ENCODE results near the gene MEGF10. TPM values are rescaled to one million over a fixed set of nuclear protein-coding genes. Genes with fewer than 3 reads are reported as not detected.

MEGF10 gene
- total and polyA plus RNA-seq, 7 experiments from 2014 or later: not detected

DNA sequence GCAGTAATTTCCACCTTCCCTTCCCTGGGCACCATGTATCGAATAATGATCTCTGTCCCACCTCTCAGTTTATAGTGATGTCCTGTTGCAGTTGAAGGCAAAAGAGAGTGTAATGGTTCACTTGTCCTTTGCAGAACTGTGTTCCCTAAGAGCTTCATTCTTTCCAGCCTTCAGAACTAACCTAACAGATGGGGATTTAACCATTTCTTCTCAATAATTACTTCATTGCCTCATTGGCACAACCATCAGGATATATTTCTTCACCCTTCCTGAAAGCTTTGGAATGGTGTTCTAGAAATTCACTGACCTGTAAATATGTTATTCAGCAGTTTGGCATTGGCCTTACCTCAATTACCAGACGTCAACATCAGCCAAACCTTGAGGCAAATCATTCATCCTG, 142.9 kb downstream of the MEGF10 start:
- Histone ChIP-seq H3K4me3 (ENCODE audit: low read length) (no peak overlapping the region), H3K27ac (ENCODE audit: low read depth, low read length) (no peak overlapping the region), H3K27me3 (ENCODE audit: control insufficient read depth in 2 of 2, insufficient read depth in 2 of 2, low read length in 2 of 2) (no peaks in the 10 kb centered on the region), H3K9me3 (ENCODE audit: control insufficient read depth in 2 of 3, low read length in 3 of 3) (no peaks in the 10 kb centered on the region), H3K36me3 (ENCODE audit: control insufficient read depth in 2 of 3, insufficient read depth in 3 of 3, low read length in 3 of 3) (no peaks in the 10 kb centered on the region), H3K4me1 (ENCODE audit: control insufficient read depth in 2 of 2, insufficient read depth in 2 of 2, low read length in 2 of 2) (no peaks in the 10 kb centered on the region)
- H3K36me3 Mint-ChIP-seq: no peaks in the 10 kb centered on the region
- ATAC-seq (no peak), DNase-seq (no peak)
- H3K9me3 Mint-ChIP-seq: no peaks in the 10 kb centered on the region
- intact Hi-C loops (cut with micrococcal nuclease): no loop called here
- H3K27me3 Mint-ChIP-seq: peaks cover 0 to 9% (median 4%) of the 10 kb centered on the region in 5 donors
- H3K4me1 Mint-ChIP-seq: no peaks in the 10 kb centered on the region
- POLR2A ChIA-PET: no interaction called here
- no peak overlapping the region for H3K4me3 Mint-ChIP-seq
- CTCF ChIA-PET: no interaction called here
- H3K27ac Mint-ChIP-seq: no peak overlapping the region

DNA sequence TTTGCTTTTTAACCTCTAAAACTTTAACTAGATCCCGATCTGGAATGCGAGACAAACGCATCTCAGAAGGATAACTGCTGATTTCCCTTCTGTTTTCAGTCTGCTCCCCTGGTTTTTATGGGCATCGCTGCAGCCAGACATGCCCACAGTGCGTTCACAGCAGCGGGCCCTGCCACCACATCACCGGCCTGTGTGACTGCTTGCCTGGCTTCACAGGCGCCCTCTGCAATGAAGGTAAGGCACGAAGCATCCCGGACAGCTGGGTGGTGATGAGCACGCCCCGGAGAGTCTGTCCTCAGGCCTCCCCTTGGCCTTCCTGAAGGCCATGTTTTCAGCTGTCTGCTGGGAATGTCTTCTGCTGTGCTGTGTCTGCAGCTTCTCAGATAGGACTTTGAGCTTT, 144.0 kb downstream of the MEGF10 start:
- Histone ChIP-seq H3K9me3 (ENCODE audit: control insufficient read depth in 2 of 3, low read length in 3 of 3) (no peaks in the 10 kb centered on the region), H3K4me3 (ENCODE audit: low read length) (no peak overlapping the region), H3K36me3 (ENCODE audit: control insufficient read depth in 2 of 3, insufficient read depth in 3 of 3, low read length in 3 of 3) (no peaks in the 10 kb centered on the region), H3K27ac (ENCODE audit: low read depth, low read length) (no peak overlapping the region), H3K4me1 (ENCODE audit: control insufficient read depth in 2 of 2, insufficient read depth in 2 of 2, low read length in 2 of 2) (no peaks in the 10 kb centered on the region), H3K27me3 (ENCODE audit: control insufficient read depth in 2 of 2, insufficient read depth in 2 of 2, low read length in 2 of 2) (no peaks in the 10 kb centered on the region)
- no peaks in the 10 kb centered on the region for H3K4me1 Mint-ChIP-seq
- DNase-seq (no peak), ATAC-seq (no peak)
- POLR2A ChIA-PET: no interaction called here
- no peaks in the 10 kb centered on the region for H3K36me3 Mint-ChIP-seq
- no peak overlapping the region for H3K27ac Mint-ChIP-seq
- H3K4me3 Mint-ChIP-seq: no peak overlapping the region
- no peaks in the 10 kb centered on the region for H3K9me3 Mint-ChIP-seq
- peaks cover 0 to 14% (median 7%) of the 10 kb centered on the region in 5 donors for H3K27me3 Mint-ChIP-seq
- CTCF ChIA-PET: no interaction called here
- intact Hi-C loops (cut with micrococcal nuclease): no loop called here

DNA sequence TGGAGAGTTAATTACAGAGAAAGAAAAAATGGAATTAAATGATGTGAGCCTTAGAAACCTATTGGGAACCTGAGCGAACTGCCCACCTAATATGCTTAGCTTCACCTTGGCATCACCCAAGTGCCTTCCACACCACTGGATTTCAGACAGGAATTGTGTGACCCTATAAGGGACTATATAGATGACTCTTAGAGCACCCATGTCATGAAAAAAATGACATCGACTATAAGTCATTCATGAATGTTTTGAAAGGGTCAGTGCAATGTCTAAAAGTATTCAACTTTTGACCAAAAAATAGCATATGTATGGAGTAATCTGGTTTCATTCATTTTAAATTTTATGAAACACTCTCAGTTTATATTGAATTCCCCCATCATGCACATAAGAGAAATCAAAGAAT, 145.2 kb downstream of the MEGF10 start:
- no peaks in the 10 kb centered on the region for H3K9me3 Mint-ChIP-seq
- no peaks in the 10 kb centered on the region for H3K36me3 Mint-ChIP-seq
- POLR2A ChIA-PET: no interaction called here
- Histone ChIP-seq H3K9me3 (ENCODE audit: control insufficient read depth in 2 of 3, low read length in 3 of 3) (no peaks in the 10 kb centered on the region), H3K27me3 (ENCODE audit: control insufficient read depth in 2 of 2, insufficient read depth in 2 of 2, low read length in 2 of 2) (no peaks in the 10 kb centered on the region), H3K36me3 (ENCODE audit: control insufficient read depth in 2 of 3, insufficient read depth in 3 of 3, low read length in 3 of 3) (no peaks in the 10 kb centered on the region), H3K4me3 (ENCODE audit: low read length) (no peak overlapping the region), H3K4me1 (ENCODE audit: control insufficient read depth in 2 of 2, insufficient read depth in 2 of 2, low read length in 2 of 2) (no peaks in the 10 kb centered on the region), H3K27ac (ENCODE audit: low read depth, low read length) (no peak overlapping the region)
- no peaks in the 10 kb centered on the region for H3K4me1 Mint-ChIP-seq
- intact Hi-C loops (cut with micrococcal nuclease): no loop called here
- H3K27ac Mint-ChIP-seq: no peak overlapping the region
- H3K27me3 Mint-ChIP-seq: peaks cover 0 to 10% (median 4%) of the 10 kb centered on the region in 5 donors
- CTCF ChIA-PET: no interaction called here
- no peak overlapping the region for H3K4me3 Mint-ChIP-seq
- DNase-seq (no peak), ATAC-seq (no peak)

DNA sequence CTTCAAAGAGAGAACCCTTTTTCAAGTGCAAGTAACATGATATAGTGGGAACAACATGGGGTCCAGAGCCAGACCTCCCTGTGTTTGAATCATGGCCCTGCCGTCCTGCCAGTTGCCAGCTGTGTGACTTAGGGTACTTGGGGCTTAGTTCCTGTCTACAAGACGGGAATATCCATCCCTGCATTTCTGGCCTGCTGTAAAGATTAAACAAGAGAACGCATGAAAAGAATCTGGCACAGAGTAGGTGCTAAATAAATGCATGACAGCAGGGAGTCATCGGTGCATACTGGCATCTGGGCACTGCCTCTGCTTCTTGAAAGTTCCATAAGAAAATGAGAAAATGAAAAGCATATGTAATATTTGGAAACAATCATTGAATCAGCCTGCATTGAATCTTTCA, 149.0 kb downstream of the MEGF10 start:
- H3K4me1 Mint-ChIP-seq: no peaks in the 10 kb centered on the region

DNA sequence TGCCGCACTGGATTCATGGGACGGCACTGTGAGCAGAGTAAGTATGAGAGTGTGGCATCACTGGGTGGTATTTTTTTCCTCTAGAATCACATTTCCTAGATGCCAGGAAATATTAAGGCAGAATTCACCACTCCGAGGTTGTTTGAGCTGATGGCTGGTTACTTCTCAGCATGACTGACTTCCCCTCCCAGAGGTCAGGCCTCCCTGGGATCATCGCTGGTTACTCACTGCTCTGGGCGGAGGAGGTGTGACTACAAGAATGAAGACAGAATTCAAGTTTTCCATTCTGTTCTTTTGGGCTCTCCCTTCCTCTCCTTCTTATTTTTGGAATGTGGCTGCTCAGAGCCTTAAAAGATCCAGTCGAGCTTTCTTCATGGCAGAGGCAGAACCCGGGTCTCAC, 150.2 kb downstream of the MEGF10 start:
- ChIA-PET POLR2A (no interaction called here), CTCF (no interaction called here)
- Histone ChIP-seq H3K4me1 (ENCODE audit: control insufficient read depth in 2 of 2, insufficient read depth in 2 of 2, low read length in 2 of 2) (no peaks in the 10 kb centered on the region), H3K9me3 (ENCODE audit: control insufficient read depth in 2 of 3, low read length in 3 of 3) (no peaks in the 10 kb centered on the region), H3K27ac (ENCODE audit: low read depth, low read length) (no peak overlapping the region), H3K36me3 (ENCODE audit: control insufficient read depth in 2 of 3, insufficient read depth in 3 of 3, low read length in 3 of 3) (no peaks in the 10 kb centered on the region), H3K27me3 (ENCODE audit: control insufficient read depth in 2 of 2, insufficient read depth in 2 of 2, low read length in 2 of 2) (no peaks in the 10 kb centered on the region), H3K4me3 (ENCODE audit: low read length) (no peak overlapping the region)
- H3K9me3 Mint-ChIP-seq: no peaks in the 10 kb centered on the region
- no peaks in the 10 kb centered on the region for H3K36me3 Mint-ChIP-seq
- peaks cover 0 to 24% (median 8%) of the 10 kb centered on the region in 5 donors for H3K27me3 Mint-ChIP-seq
- H3K4me1 Mint-ChIP-seq: no peaks in the 10 kb centered on the region
- H3K4me3 Mint-ChIP-seq: no peak overlapping the region
- intact Hi-C loops (cut with micrococcal nuclease): loop anchor here in 1 of 2 donors (5.0 kb wide), 1 partner anchor 764 kb away; no protein-coding TSS in a partner anchor
- DNase-seq: no peak
- no peak for ATAC-seq
- no peak overlapping the region for H3K27ac Mint-ChIP-seq

More for the DNA sequence above, 149.0 kb downstream of the MEGF10 start:
- no peaks in the 10 kb centered on the region for H3K36me3 ChIP-seq (ENCODE audit: control insufficient read depth in 2 of 3, insufficient read depth in 3 of 3, low read length in 3 of 3)
- ATAC-seq: no peak
- no peaks in the 10 kb centered on the region for H3K27me3 ChIP-seq (ENCODE audit: control insufficient read depth in 2 of 2, insufficient read depth in 2 of 2, low read length in 2 of 2)
- Mint-ChIP-seq H3K27me3 (peaks cover 0 to 24% (median 4%) of the 10 kb centered on the region in 5 donors), H3K4me3 (no peak overlapping the region), H3K9me3 (no peaks in the 10 kb centered on the region), H3K27ac (no peak overlapping the region), H3K36me3 (no peaks in the 10 kb centered on the region)
- H3K27ac ChIP-seq (ENCODE audit: low read depth, low read length): no peak overlapping the region
- CTCF ChIA-PET: no interaction called here
- no peak for DNase-seq
- H3K4me3 ChIP-seq (ENCODE audit: low read length): no peak overlapping the region
- POLR2A ChIA-PET: no interaction called here
- H3K9me3 ChIP-seq (ENCODE audit: control insufficient read depth in 2 of 3, low read length in 3 of 3): no peaks in the 10 kb centered on the region
- no peaks in the 10 kb centered on the region for H3K4me1 ChIP-seq (ENCODE audit: control insufficient read depth in 2 of 2, insufficient read depth in 2 of 2, low read length in 2 of 2)
- intact Hi-C loops (cut with micrococcal nuclease): loop anchor here in 1 of 2 donors (5.0 kb wide), 1 partner anchor 762 kb away; no protein-coding TSS in a partner anchor

DNA sequence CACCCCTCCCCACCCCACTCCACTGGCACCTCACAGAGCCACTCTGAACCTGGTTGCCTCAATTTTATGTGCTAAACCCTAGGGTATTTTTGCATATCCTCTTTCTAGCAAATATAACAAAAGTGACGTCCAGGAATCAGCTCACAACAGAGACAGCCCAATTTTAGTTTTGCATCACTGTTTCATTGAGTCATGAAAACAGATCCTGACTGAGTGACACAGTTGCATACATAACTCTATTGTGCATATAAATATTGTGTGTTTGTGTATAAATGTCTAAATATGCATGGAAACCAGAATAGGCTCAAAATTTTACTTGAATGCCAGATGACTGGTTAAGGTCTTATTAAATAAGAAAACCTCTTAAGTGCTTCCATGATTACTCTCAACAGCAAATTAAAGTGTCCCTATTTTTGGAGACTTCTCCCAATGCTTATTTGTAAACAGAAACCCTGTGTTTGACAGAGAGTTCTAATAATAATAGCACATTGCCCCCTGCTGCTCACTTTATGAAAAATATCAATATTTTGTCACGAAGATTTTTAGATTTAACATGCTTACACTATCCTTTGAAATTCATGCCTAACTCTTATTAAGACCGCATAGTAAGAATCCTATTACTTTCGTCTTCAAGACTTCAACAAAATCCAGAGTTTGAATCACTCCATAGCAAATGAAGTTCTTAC, 151.3 kb downstream of the MEGF10 start:
- CTCF ChIA-PET: no interaction called here
- Mint-ChIP-seq H3K9me3 (no peaks in the 10 kb centered on the region), H3K4me3 (no peak overlapping the region), H3K36me3 (no peaks in the 10 kb centered on the region), H3K27ac (no peak overlapping the region), H3K27me3 (peaks cover 0 to 24% (median 8%) of the 10 kb centered on the region in 5 donors), H3K4me1 (no peaks in the 10 kb centered on the region)
- no peaks in the 10 kb centered on the region for H3K36me3 ChIP-seq (ENCODE audit: control insufficient read depth in 2 of 3, insufficient read depth in 3 of 3, low read length in 3 of 3)
- no peaks in the 10 kb centered on the region for H3K4me1 ChIP-seq (ENCODE audit: control insufficient read depth in 2 of 2, insufficient read depth in 2 of 2, low read length in 2 of 2)
- no peaks in the 10 kb centered on the region for H3K27me3 ChIP-seq (ENCODE audit: control insufficient read depth in 2 of 2, insufficient read depth in 2 of 2, low read length in 2 of 2)
- DNase-seq: no peak
- H3K9me3 ChIP-seq (ENCODE audit: control insufficient read depth in 2 of 3, low read length in 3 of 3): no peaks in the 10 kb centered on the region
- no peak for ATAC-seq
- no peak overlapping the region for H3K4me3 ChIP-seq (ENCODE audit: low read length)
- intact Hi-C loops (cut with micrococcal nuclease): loop anchor here (2.0 to 5.0 kb wide), 2 partner anchors 765 to 785 kb away; no protein-coding TSS in a partner anchor
- POLR2A ChIA-PET: no interaction called here
- H3K27ac ChIP-seq (ENCODE audit: low read depth, low read length): no peak overlapping the region

DNA sequence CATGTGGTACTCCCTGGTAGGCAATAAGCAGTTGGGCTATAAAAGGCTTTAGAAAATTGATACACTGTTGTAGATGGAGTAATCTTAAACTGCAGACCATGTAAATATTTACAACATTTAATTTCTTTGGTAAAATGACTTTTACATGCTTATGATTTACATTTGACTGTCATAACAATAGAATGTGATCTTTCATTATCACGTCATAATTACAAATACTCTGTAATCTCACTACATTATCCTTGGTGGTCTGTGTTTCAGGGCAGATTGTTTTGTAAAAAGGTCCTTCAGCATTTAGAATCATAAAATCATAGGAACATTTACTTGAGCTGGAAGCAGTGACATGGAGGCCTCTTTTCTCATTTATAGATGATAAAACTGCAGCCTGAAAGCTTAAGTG, 153.6 kb downstream of the MEGF10 start:
- peaks cover 0 to 18% (median 2%) of the 10 kb centered on the region in 5 donors for H3K27me3 Mint-ChIP-seq
- Histone ChIP-seq H3K36me3 (ENCODE audit: control insufficient read depth in 2 of 3, insufficient read depth in 3 of 3, low read length in 3 of 3) (no peaks in the 10 kb centered on the region), H3K27ac (ENCODE audit: low read depth, low read length) (no peak overlapping the region), H3K4me3 (ENCODE audit: low read length) (no peak overlapping the region), H3K4me1 (ENCODE audit: control insufficient read depth in 2 of 2, insufficient read depth in 2 of 2, low read length in 2 of 2) (no peaks in the 10 kb centered on the region), H3K9me3 (ENCODE audit: control insufficient read depth in 2 of 3, low read length in 3 of 3) (no peaks in the 10 kb centered on the region), H3K27me3 (ENCODE audit: control insufficient read depth in 2 of 2, insufficient read depth in 2 of 2, low read length in 2 of 2) (no peaks in the 10 kb centered on the region)
- ChIA-PET POLR2A (no interaction called here), CTCF (no interaction called here)
- no peak for ATAC-seq
- H3K4me3 Mint-ChIP-seq: no peak overlapping the region
- H3K9me3 Mint-ChIP-seq: no peaks in the 10 kb centered on the region
- no peaks in the 10 kb centered on the region for H3K4me1 Mint-ChIP-seq
- no peaks in the 10 kb centered on the region for H3K36me3 Mint-ChIP-seq
- no peak for DNase-seq
- intact Hi-C loops (cut with micrococcal nuclease): loop anchor here in 1 of 2 donors (5.0 kb wide), 1 partner anchor 767 kb away; no protein-coding TSS in a partner anchor
- H3K27ac Mint-ChIP-seq: no peak overlapping the region
